Esophagus muscularis mucosa (tissue), 4 donors: ENCODE results near the gene NPEPL1. TPM values are rescaled to one million over a fixed set of nuclear protein-coding genes. Genes with fewer than 3 reads are reported as not detected.

Source experiments
- DNase-seq: peaks from one replicate; pipeline ENCODE4 v3.0.0-alpha.2; 2017; ENCODE audit errors: extremely low spot score
- H3K27ac ChIP-seq, 4 donors: fragments of 200-600 bp; sonication (generic); replicated peaks in 1 of 4; 1 replicate in 3 of 4; 2 replicates in 1 of 4; pipeline ENCODE4 v1.5.1; 2016 to 2019; ENCODE audit warnings: mild to moderate bottlenecking in 1 of 4
- H3K27me3 ChIP-seq, 4 donors: fragments of 200-600 bp; sonication (generic); one replicate each; pipeline versions ENCODE4 v1.5.1 to v1.6.0; 2016 to 2019
- H3K36me3 ChIP-seq, 4 donors: fragments of 200-600 bp; sonication (generic); one replicate each; pipeline ENCODE4 v1.5.1; 2016 to 2019
- H3K4me1 ChIP-seq, 4 donors: fragments of 200-600 bp; sonication (generic); one replicate each; pipeline ENCODE4 v1.5.1; 2016 to 2019
- H3K4me3 ChIP-seq, 4 donors: fragments of 200-600 bp; sonication (generic); 1 replicate in 2 of 4; 2 replicates in 2 of 4; pipeline ENCODE4 v1.5.1; 2016 to 2019; ENCODE audit warnings: mild to moderate bottlenecking in 4 of 4, moderate library complexity in 1 of 4
- H3K9me3 ChIP-seq, 4 donors: fragments of 200-600 bp; sonication (generic); 1 replicate in 3 of 4; 2 replicates in 1 of 4; pipeline ENCODE4 v1.5.1; 2016 to 2019
- CTCF ChIP-seq, 3 experiments: fragments of 200-600 bp in 2 of 3; fragments of 450-650 bp in 1 of 3; sonication (generic) in 2 of 3; IDR thresholded peaks; one replicate each; pipeline ENCODE4 v1.5.1; 2017 to 2019; ENCODE audit warnings: antibody characterized with exemption in 3 of 3, mild to moderate bottlenecking in 2 of 3, moderate library complexity in 1 of 3
- EP300 ChIP-seq: sonication (generic); formaldehyde crosslinking; IDR thresholded peaks from one replicate; pipeline ENCODE4 v1.6.1; 2017; ENCODE audit warnings: antibody characterized with exemption
- POLR2A ChIP-seq: fragments of 450-650 bp; IDR thresholded peaks from one replicate; pipeline ENCODE4 v1.6.1; 2017; ENCODE audit warnings: antibody characterized with exemption, moderate library complexity, mild to moderate bottlenecking, low read depth
- POLR2AphosphoS5 ChIP-seq, 2 donors: sonication (generic); formaldehyde crosslinking; IDR thresholded peaks; one replicate each; pipeline ENCODE4 v1.6.1; 2017; ENCODE audit warnings: antibody characterized with exemption in 2 of 2
- WGBS: methylation state at CpG from one replicate; pipeline ENCODE4 v1.1.5; 2018; 5-methylcytosine and 5-hydroxymethylcytosine counted together
- intact Hi-C: fragments of 100-400 bp; cut with DNase I; formaldehyde crosslinking; loops from one replicate; pipeline ENCODE4 v1.15.1; 2023
- total RNA-seq, 4 donors: library from RNA; depleted of rRNA; stranded (reverse); fragments of >200 nt; gene quantifications; one replicate each; pipeline versions ENCODE4 v1.1.0 to v1.2.1, GENCODE V29; 2016

The NPEPL1 gene
- total RNA-seq, 4 donors from 2014 or later: 29.0 to 59.0 (median 50.5) TPM

- Histone ChIP-seq H3K27me3 (no peaks in the 10 kb centered on the region), H3K27ac (no peak overlapping the region), H3K9me3 (no peaks in the 10 kb centered on the region), H3K4me3 (no peak overlapping the region), H3K36me3 (peaks cover 37 to 78% (median 74%) of the 10 kb centered on the region in 4 donors), H3K4me1 (peaks cover 17 to 21% (median 18%) of the 10 kb centered on the region in 4 donors)
- TF ChIP-seq EP300 (no peak), CTCF (IDR thresholded peaks at IDR 0.05) (no peak), POLR2A (no peak), POLR2AphosphoS5 (IDR thresholded peaks at IDR 0.05) (no peak)
- 87% methylated on average over 18 of the region's 21 CpGs for WGBS
- DNase-seq: no peak
- intact Hi-C loops: no loop called here
Observed at GRCh38 chr20:58697201-58697866, 4.7 kb downstream of the NPEPL1 start.

GRCh38 chr20:58697867-58698703 lies 5.5 kb downstream of the NPEPL1 start:
- Histone ChIP-seq H3K4me3 (no peak overlapping the region), H3K27ac (peak overlapping the region; percentile 31 to 58 (median 51)), H3K27me3 (no peaks in the 10 kb centered on the region), H3K4me1 (peaks cover 16 to 19% (median 17%) of the 10 kb centered on the region in 4 donors), H3K9me3 (no peaks in the 10 kb centered on the region), H3K36me3 (peaks cover 43 to 86% (median 81%) of the 10 kb centered on the region in 4 donors)
- TF ChIP-seq POLR2A (no peak), EP300 (no peak), POLR2AphosphoS5 (IDR thresholded peaks at IDR 0.05) (no peak), CTCF (IDR thresholded peaks at IDR 0.05) (no peak)
- 87% methylated on average over 12 of the region's 15 CpGs for WGBS
- no peak for DNase-seq
- intact Hi-C loops: no loop called here

DNA sequence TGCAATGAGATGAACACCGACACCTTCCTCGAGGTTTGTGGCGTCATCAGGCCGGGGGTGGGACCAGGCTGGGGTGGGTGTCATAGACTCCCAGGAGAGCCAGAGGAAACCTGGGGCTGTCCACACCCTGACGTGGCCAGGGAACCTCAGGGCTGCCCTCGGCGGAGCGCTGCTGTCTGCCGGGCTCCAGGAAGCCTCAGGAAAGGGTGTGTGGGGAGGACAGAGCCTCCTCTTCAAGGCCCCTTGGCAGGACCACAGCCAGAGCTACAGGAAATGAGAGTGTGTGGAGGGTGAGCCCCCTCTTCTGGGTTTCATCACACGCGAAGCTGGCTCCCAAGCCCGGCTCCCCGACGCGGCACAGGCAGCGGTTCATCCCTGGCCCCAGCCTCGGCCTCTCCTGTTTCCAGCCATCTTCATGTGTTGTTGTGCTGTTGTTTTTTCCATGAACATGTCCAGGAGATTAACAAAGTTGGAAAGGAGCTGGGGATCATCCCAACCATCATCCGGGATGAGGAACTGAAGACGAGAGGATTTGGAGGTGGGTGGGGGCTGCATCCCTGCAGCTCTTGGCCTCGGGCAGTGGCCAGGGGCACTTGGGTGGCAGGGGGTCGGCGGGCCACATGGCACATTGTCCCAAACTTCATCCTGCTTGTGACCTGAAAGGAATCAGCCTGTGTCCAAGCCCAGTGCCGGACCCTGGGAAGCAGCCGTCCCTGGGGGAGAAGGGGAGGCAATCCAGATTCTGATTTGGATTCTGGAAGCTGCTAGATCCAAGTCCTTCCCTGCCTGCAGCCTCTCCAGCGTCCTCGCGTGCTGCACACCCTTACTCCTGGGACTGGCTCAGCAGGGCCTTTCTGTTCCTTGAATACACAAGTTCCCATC lies 6.4 kb downstream of the NPEPL1 start:
- peak overlapping the region; percentile 31 to 58 (median 51) for H3K27ac ChIP-seq
- H3K4me1 ChIP-seq: peaks cover 8 to 10% (median 8%) of the 10 kb centered on the region in 4 donors
- TF ChIP-seq CTCF (IDR thresholded peaks at IDR 0.05) (no peak), POLR2A (no peak), POLR2AphosphoS5 (IDR thresholded peaks at IDR 0.05) (no peak), EP300 (no peak)
- DNase-seq: no peak
- no peaks in the 10 kb centered on the region for H3K27me3 ChIP-seq
- intact Hi-C loops: no loop called here
- H3K9me3 ChIP-seq: no peaks in the 10 kb centered on the region
- peak overlapping the region in 1 of 4 donors; percentile 9 for H3K4me3 ChIP-seq
- peaks cover 51 to 95% (median 90%) of the 10 kb centered on the region in 4 donors for H3K36me3 ChIP-seq
- 67% methylated on average over 26 of the region's 27 CpGs for WGBS

GRCh38 chr20:58699623-58700107 lies 7.1 kb downstream of the NPEPL1 start:
- no peak for TF ChIP-seq POLR2AphosphoS5 (IDR thresholded peaks at IDR 0.05)
- no peak for TF ChIP-seq CTCF (IDR thresholded peaks at IDR 0.05)
- TF ChIP-seq POLR2A: no peak
- Histone ChIP-seq H3K27ac (peak overlapping the region; percentile 31 to 58 (median 51)), H3K4me1 (peaks cover under 1 to 3% (median 2%) of the 10 kb centered on the region in 4 donors), H3K27me3 (no peaks in the 10 kb centered on the region), H3K4me3 (no peak overlapping the region), H3K9me3 (no peaks in the 10 kb centered on the region), H3K36me3 (peaks cover 54 to 97% (median 91%) of the 10 kb centered on the region in 4 donors)
- DNase-seq: no peak
- intact Hi-C loops: no loop called here
- WGBS: 89% methylated on average over 9 of the region's 9 CpGs
